ENCODE measurements around the gene DNAJC24. TPM values are rescaled to one million over a fixed set of nuclear protein-coding genes. Genes with fewer than 3 reads are reported as not detected.
"Not testable (repeated sequence)": the region's sequence is repeated elsewhere in the genome, so short reads cannot be mapped to it uniquely, and the experiment has no call there.

Gene DNAJC24, protein sequence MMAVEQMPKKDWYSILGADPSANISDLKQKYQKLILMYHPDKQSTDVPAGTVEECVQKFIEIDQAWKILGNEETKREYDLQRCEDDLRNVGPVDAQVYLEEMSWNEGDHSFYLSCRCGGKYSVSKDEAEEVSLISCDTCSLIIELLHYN
- total RNA-seq (10 to 100 TPM; 13.3 to 19.0 (median 17.3) TPM), polyA plus RNA-seq (8.5 TPM)
- long read RNA-seq, donor 1, partial matches to known transcripts = 0 of 2 reads
- long read RNA-seq, donor 1, other reads (novel, unspliced or antisense) = 2 of 2 reads
- long read RNA-seq, donor 2 = 0 reads
- long read RNA-seq, donor 3, partial matches to known transcripts = 1 of 7 reads
- long read RNA-seq, donor 3, other reads (novel, unspliced or antisense) = 3 of 7 reads
- long read RNA-seq, donor 4, partial matches to known transcripts = 0 of 1 reads
- long read RNA-seq, donor 4, other reads (novel, unspliced or antisense) = 1 of 1 reads

DNA sequence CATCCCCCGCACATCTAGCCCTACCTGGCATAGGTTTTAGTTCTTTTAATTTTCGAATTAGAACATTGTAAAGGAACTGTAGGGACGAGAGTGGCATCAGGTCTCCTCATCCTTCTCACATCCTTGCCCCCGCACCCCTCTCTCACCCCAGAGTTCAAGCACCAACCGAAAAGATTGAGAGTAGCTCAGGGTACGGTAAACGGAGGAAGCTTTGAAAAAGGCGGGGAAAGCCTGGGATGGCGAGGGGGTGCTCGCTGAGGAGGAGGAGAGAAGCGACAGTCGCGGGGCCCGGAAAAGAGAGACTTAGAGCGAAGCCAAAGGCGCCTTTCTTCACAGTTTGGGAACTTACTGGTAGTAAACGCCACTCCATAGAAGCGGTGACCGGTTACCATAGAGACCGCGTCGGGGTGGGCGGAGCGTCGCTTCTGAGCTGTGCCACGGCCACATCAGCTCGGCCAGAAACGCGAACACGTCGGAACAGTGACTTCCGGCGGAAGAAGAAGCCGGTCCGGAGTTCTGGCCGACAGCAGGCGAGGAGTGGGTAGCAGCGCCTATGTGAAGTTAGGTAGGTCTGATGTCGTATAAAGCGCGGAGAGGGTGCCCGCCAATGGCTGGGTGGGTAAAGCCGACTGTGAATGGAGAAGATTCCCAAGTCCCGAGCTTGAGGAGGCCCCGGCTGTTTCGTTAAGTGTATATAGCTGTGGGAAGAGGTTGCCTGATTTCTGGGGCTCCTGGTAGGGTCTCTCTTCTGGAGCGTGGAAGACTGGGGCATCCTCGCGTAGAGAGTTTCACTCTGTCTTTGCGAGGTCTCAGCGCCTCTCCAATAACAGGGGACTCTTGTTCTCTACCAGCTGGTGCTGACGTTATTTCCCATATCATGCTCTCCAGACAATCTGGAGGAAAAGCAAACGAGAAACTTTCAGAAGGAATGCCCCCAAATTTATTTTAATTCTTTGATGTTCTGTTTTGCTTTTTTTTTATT lies at the start of gene DNAJC24, which contains the start of gene DCDC1:
DNAJC24 (plus strand) TSS at position 513 of the 982 bp plus-strand sequence. CDS start 889 bp downstream, outside the sequence.
DCDC1 (minus strand) TSS at position 392 of the 982 bp plus-strand sequence. CDS start 41,459 bp downstream, outside the sequence.
- under 1% methylated on average over 53 of the region's 53 CpGs for WGBS
- Histone ChIP-seq H3K4me1 (ENCODE audit: control insufficient read depth, insufficient read depth, low read length) (no peaks in the 10 kb centered on the region), H3K27me3 (ENCODE audit: control insufficient read depth, insufficient read depth) (no peaks in the 10 kb centered on the region), H3K9me3 (ENCODE audit: control insufficient read depth, low read length) (no peaks in the 10 kb centered on the region), H3K4me3 (ENCODE audit: low read length) (peak within 1 kb of the TSS; percentile 99), H3K27ac (ENCODE audit: low read length) (peak within 1 kb of the TSS; percentile 71)
- ATAC-seq (peak; percentile 100), DNase-seq (peak; percentile 94 to 97 (median 96))
- intact Hi-C loops (cut with DNase I) = no loop called here

DNA sequence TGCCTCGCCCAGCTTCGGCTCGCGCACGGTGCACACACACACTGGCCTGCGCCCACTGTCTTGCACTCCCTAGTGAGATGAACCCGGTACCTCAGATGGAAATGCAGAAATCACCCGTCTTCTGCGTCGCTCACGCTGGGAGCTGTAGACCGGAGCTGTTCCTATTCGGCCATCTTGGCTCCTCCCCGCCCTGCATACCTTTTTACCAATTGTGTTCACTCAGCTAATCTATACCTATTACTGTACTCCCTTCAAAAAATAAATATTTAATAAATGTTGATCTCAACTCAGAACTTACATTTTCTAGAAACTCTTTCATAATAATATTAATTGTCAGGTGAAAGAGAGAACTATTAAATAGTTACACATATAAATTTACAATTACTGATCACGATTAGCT lies 48.2 kb upstream of the DNAJC24 start:
- WGBS = 92% methylated on average over 15 of the region's 15 CpGs
- not testable (repeated sequence) for DNase-seq; H3K4me3 ChIP-seq (ENCODE audit: low read length)

DNA sequence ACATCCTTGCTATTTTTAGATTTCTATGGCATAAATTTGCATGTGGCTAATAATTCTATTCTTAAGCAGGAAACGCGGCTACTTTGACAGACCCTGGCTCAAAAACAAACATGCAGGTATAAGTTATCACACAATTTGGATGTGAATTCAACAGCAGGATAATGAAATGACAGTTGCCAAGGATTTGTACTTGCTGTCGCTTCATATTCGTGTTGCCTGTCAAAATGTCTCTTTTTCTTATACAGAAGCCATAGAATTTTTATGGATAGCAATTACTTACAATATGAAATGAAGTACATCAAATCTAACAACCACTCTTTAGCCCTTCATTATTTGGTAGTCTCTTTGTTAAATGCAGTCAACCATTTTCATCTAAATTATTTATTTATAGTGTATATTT lies 46.5 kb upstream of the DNAJC24 start:
- intact Hi-C loops (cut with DNase I) = no loop called here
- Histone ChIP-seq H3K4me3 (ENCODE audit: low read length) (no peak overlapping the region), H3K27ac (ENCODE audit: low read length) (no peak overlapping the region), H3K27me3 (ENCODE audit: control insufficient read depth, insufficient read depth) (no peaks in the 10 kb centered on the region), H3K9me3 (ENCODE audit: control insufficient read depth, low read length) (no peaks in the 10 kb centered on the region), H3K4me1 (ENCODE audit: control insufficient read depth, insufficient read depth, low read length) (no peaks in the 10 kb centered on the region)
- no peak for ATAC-seq
- 79% methylated on average over 4 of the region's 4 CpGs for WGBS
- no peak for DNase-seq

More for the DNA sequence above, 48.2 kb upstream of the DNAJC24 start:
- ATAC-seq; H3K27ac ChIP-seq (ENCODE audit: low read length); intact Hi-C loops (cut with DNase I); H3K27me3 ChIP-seq (ENCODE audit: control insufficient read depth, insufficient read depth); H3K4me1 ChIP-seq (ENCODE audit: control insufficient read depth, insufficient read depth, low read length); H3K9me3 ChIP-seq (ENCODE audit: control insufficient read depth, low read length): not testable (repeated sequence)

- Histone ChIP-seq H3K9me3 (ENCODE audit: control insufficient read depth, low read length) (no peaks in the 10 kb centered on the region), H3K27me3 (ENCODE audit: control insufficient read depth, insufficient read depth) (no peaks in the 10 kb centered on the region), H3K4me3 (ENCODE audit: low read length) (no peak overlapping the region), H3K4me1 (ENCODE audit: control insufficient read depth, insufficient read depth, low read length) (no peaks in the 10 kb centered on the region), H3K27ac (ENCODE audit: low read length) (no peak overlapping the region)
- ATAC-seq (no peak), DNase-seq (no peak)
- intact Hi-C loops (cut with DNase I) = no loop called here
Measured at GRCh38 chr11:31325160-31325559, 44.5 kb upstream of the DNAJC24 start.

DNA sequence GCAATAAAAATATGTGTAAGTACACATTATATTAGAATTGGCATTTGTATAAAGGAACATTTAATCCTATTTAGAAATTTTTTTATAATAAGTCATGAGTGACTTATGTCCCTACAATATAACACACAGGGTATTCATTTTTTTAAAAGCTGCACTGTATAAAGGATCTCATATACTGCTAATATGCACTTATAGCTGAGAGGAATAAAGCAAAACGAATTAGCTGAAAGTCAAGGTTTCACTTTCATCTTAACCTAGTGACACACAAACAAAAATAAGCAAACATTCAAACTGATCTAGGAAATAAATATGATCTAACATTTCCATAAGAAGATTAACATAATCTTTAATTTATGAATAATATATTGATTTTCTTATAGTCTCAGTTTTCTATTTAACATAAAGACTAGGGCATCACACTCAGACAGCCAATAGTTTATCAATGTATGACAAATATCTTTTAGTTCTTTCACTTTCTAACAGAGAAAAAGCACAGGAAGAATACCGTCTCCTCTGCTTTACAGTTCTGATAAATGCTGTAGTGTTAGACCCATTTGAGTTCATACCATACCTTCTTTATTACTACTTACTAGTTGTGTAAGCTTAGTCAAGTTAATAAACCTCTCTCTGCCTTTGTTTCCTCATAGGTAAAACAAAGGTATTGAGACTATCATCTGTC lies 43.1 kb upstream of the DNAJC24 start:
- Histone ChIP-seq H3K27ac (ENCODE audit: low read length) (no peak overlapping the region), H3K4me1 (ENCODE audit: control insufficient read depth, insufficient read depth, low read length) (no peaks in the 10 kb centered on the region), H3K27me3 (ENCODE audit: control insufficient read depth, insufficient read depth) (no peaks in the 10 kb centered on the region), H3K4me3 (ENCODE audit: low read length) (no peak overlapping the region), H3K9me3 (ENCODE audit: control insufficient read depth, low read length) (no peaks in the 10 kb centered on the region)
- WGBS = 58% methylated on average over 2 of the region's 2 CpGs
- intact Hi-C loops (cut with DNase I) = no loop called here
- no peak for ATAC-seq
- no peak for DNase-seq

DNA sequence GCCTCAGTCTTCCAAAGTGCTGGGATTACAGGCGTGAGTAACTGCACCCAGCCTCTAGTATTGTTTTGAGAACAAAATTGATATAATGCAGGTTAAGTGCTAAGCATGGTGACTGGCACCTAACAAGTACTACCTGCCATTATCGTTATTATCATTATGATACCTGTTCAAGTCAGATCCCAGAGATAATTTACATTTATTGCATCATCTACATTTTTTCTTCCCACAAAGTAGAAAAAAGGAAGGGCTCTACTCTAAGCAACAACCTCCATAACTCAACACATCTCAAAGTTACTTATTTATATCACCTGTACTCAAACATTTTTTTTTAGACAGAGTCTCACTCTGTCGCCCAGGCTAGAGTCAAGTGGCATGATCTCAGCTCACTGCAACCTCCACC lies 42.2 kb upstream of the DNAJC24 start:
- WGBS = 87% methylated on average over 3 of the region's 3 CpGs
- H3K4me1 ChIP-seq (ENCODE audit: control insufficient read depth, insufficient read depth, low read length) = no peaks in the 10 kb centered on the region
- DNase-seq (no peak), ATAC-seq (no peak)
- no peak overlapping the region for H3K27ac ChIP-seq (ENCODE audit: low read length)
- H3K9me3 ChIP-seq (ENCODE audit: control insufficient read depth, low read length) = no peaks in the 10 kb centered on the region
- intact Hi-C loops (cut with DNase I) = no loop called here
- no peaks in the 10 kb centered on the region for H3K27me3 ChIP-seq (ENCODE audit: control insufficient read depth, insufficient read depth)
- H3K4me3 ChIP-seq (ENCODE audit: low read length) = no peak overlapping the region

DNA sequence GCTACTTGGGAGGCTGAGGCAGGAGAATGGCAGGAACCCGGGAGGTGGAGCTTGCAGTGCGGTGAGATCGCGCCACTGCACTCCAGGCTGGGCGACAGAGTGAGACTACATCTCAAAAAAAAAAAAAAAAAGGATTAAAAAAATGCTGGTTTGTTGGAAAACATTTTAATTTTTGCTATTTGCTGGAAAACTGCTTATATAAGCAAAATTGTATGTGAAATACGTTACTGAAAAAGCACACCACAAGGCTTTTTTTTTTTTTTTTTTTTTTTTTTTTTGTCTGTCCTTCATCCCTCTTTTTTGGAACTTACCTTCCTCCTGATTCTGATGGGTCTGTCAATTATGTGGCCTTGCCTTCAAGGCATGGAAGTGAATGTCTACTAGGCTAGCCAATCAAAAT lies 41.0 kb upstream of the DNAJC24 start:
- no peak for DNase-seq
- Histone ChIP-seq H3K4me1 (ENCODE audit: control insufficient read depth, insufficient read depth, low read length) (no peaks in the 10 kb centered on the region), H3K27ac (ENCODE audit: low read length) (no peak overlapping the region), H3K9me3 (ENCODE audit: control insufficient read depth, low read length) (no peaks in the 10 kb centered on the region), H3K27me3 (ENCODE audit: control insufficient read depth, insufficient read depth) (no peaks in the 10 kb centered on the region), H3K4me3 (ENCODE audit: low read length) (no peak overlapping the region)
- ATAC-seq = no peak
- intact Hi-C loops (cut with DNase I) = no loop called here
- 96% methylated on average over 6 of the region's 6 CpGs for WGBS

DNA sequence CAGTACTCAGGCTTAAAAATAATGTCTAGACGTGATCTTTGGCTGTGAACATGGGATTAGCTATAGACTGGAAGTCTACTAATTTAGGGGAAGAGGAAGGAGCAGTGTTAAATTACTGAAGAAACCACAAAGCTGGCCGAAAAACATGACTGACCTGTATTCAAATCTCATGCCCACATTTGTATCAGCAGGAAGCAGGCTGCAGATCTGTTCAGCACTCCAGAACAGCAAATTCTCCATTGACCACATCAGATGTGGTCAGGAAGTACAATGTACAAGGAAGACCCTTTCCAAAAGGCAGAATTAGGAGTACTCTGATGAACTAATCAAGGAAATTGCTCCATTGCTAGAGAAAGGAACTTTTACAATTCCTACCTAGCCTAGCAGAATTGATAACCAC lies 31.9 kb upstream of the DNAJC24 start:
- no peaks in the 10 kb centered on the region for H3K4me1 ChIP-seq (ENCODE audit: control insufficient read depth, insufficient read depth, low read length)
- no peak overlapping the region for H3K27ac ChIP-seq (ENCODE audit: low read length)
- intact Hi-C loops (cut with DNase I) = no loop called here
- H3K9me3 ChIP-seq (ENCODE audit: control insufficient read depth, low read length) = no peaks in the 10 kb centered on the region
- 41% methylated on average over 2 of the region's 2 CpGs for WGBS
- H3K4me3 ChIP-seq (ENCODE audit: low read length) = no peak overlapping the region
- no peak for ATAC-seq
- no peaks in the 10 kb centered on the region for H3K27me3 ChIP-seq (ENCODE audit: control insufficient read depth, insufficient read depth)
- no peak for DNase-seq

GRCh38 chr11:31340903-31341572 lies 28.6 kb upstream of the DNAJC24 start:
- ATAC-seq (no peak), DNase-seq (no peak)
- no peak overlapping the region for H3K4me3 ChIP-seq (ENCODE audit: low read length)
- H3K4me1 ChIP-seq (ENCODE audit: control insufficient read depth, insufficient read depth, low read length) = no peaks in the 10 kb centered on the region
- no peaks in the 10 kb centered on the region for H3K27me3 ChIP-seq (ENCODE audit: control insufficient read depth, insufficient read depth)
- no peak overlapping the region for H3K27ac ChIP-seq (ENCODE audit: low read length)
- 86% methylated on average over 5 of the region's 5 CpGs for WGBS
- intact Hi-C loops (cut with DNase I) = no loop called here
- H3K9me3 ChIP-seq (ENCODE audit: control insufficient read depth, low read length) = no peaks in the 10 kb centered on the region

GRCh38 chr11:31351168-31351567 lies 18.5 kb upstream of the DNAJC24 start:
- Histone ChIP-seq H3K4me3 (ENCODE audit: low read length) (no peak overlapping the region), H3K27ac (ENCODE audit: low read length) (no peak overlapping the region)
- no peak for DNase-seq

More at GRCh38 chr11:31351168-31351567, 18.5 kb upstream of the DNAJC24 start:
- ATAC-seq = no peak
- Histone ChIP-seq H3K4me1 (ENCODE audit: control insufficient read depth, insufficient read depth, low read length) (no peaks in the 10 kb centered on the region), H3K9me3 (ENCODE audit: control insufficient read depth, low read length) (no peaks in the 10 kb centered on the region), H3K27me3 (ENCODE audit: control insufficient read depth, insufficient read depth) (no peaks in the 10 kb centered on the region)
- intact Hi-C loops (cut with DNase I) = no loop called here

Measured in right cardiac atrium (tissue), 5 donors.